Subcutaneous adipose tissue (tissue), 4 donors: Measurements from ENCODE around the gene APELA. TPM values are rescaled to one million over a fixed set of nuclear protein-coding genes. Genes with fewer than 3 reads are reported as not detected.

ENCODE experiments used
- CTCF ChIP-seq: fragments of 450-650 bp; IDR thresholded peaks from one replicate; pipeline ENCODE4 v1.5.1; 2016; ENCODE audit warnings: low read depth, mild to moderate bottlenecking, control low read depth, antibody characterized with exemption, moderate library complexity
- total RNA-seq, 4 donors: library from RNA; depleted of rRNA; stranded (reverse); fragments of >200 nt; gene quantifications; one replicate each; pipeline ENCODE4 v1.1.0, GENCODE V29; 2016

APELA gene
- total RNA-seq, 4 donors from 2014 or later: not detected

GRCh38 chr4:164945146-164945545 is 68.2 kb downstream of the APELA start:
- no peak for TF ChIP-seq CTCF

- no peak for TF ChIP-seq CTCF
These were observed 69.8 kb downstream of the APELA start for GRCh38 chr4:164946810-164947209.

Other genes with a start within 250 kb of the APELA start
- gene SMIM31, start 123.0 kb upstream of the APELA start, total RNA-seq: not detected
- 1 to 10 TPM in 2 of 4 donors, under 1 TPM in 1, not detected in 1; 0.66 to 1.5 (median 1.0) TPM for gene TRIM61, start 100.5 kb downstream of the APELA start, total RNA-seq
- not detected for gene TRIM60, start 154.8 kb downstream of the APELA start, total RNA-seq
- gene TRIM75, start 176.7 kb downstream of the APELA start, total RNA-seq: not detected
- gene TMEM192, start 235.7 kb downstream of the APELA start, total RNA-seq: 10 to 100 TPM; 22.2 to 30.8 (median 25.9) TPM